Suppressor macrophage treated with lipopolysaccharide for 1 hour (primary cell): Measurements from ENCODE around the gene IKBKE.

Source experiments
- DNase-seq, 3 donors: peaks; one replicate each; pipeline ENCODE4 v3.0.0-alpha.2; 2020 to 2022

The IKBKE gene

DNA sequence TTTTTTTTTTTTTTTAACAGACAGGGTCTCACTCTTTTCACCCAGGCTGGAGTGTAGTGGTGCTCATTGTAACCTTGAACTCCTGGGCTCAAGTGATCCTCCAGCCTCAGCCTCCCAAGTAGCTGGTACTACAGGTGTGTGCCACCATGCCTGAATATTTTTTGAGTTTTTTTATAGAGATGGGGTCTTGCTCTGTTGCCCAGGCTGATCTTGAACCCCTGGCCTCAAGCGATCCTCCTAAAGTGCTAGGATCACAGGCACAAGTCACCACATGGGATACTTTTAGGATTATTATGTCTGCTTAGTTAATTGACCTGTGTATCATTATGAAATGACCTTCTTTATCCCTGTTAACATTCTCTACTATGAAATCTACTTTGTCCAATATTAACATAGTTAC lies 75.1 kb downstream of the IKBKE start:
- no peak for DNase-seq
